Subcutaneous abdominal adipose tissue (tissue), 5 donors: ENCODE measurements around the gene TTLL11.

ENCODE experiments used
- H3K27ac ChIP-seq: one replicate; pipeline ENCODE4 v1.7.0; 2013; ENCODE audit warnings: low read depth, mild to moderate bottlenecking, inconsistent platforms, low read length, moderate library complexity
- H3K27me3 ChIP-seq, 5 donors: one replicate each; pipeline ENCODE4 v1.7.0; 2013; ENCODE audit warnings: low read length in 5 of 5, inconsistent platforms in 1 of 5; ENCODE audit not compliant: control insufficient read depth in 5 of 5, insufficient read depth in 4 of 5
- H3K36me3 ChIP-seq, 5 donors: one replicate each; pipeline ENCODE4 v1.7.0; 2013; ENCODE audit warnings: low read length in 5 of 5; ENCODE audit not compliant: control insufficient read depth in 5 of 5, insufficient read depth in 5 of 5
- H3K4me1 ChIP-seq, 5 donors: one replicate each; pipeline ENCODE4 v1.7.0; 2013; ENCODE audit warnings: low read length in 5 of 5, mild to moderate bottlenecking in 3 of 5, moderate library complexity in 1 of 5; ENCODE audit not compliant: control insufficient read depth in 5 of 5, insufficient read depth in 5 of 5
- H3K4me3 ChIP-seq, 5 donors: one replicate each; pipeline ENCODE4 v1.7.0; 2013; ENCODE audit warnings: low read length in 5 of 5, low read depth in 1 of 5
- H3K9ac ChIP-seq, 5 donors: one replicate each; pipeline ENCODE4 v1.7.0; 2013; ENCODE audit warnings: low read length in 5 of 5, mild to moderate bottlenecking in 4 of 5, moderate library complexity in 3 of 5
- H3K9me3 ChIP-seq, 5 donors: one replicate each; pipeline ENCODE4 v1.7.0; 2013; ENCODE audit warnings: low read length in 5 of 5; ENCODE audit not compliant: control insufficient read depth in 5 of 5
- donor health status: healthy.
- donor health status: healthy.
- donor health status: healthy.
- donor health status: healthy.
- donor health status: healthy.

Gene TTLL11

GRCh38 chr9:122109035-122109813 lies 16.1 kb upstream of the TTLL11 start:
- Histone ChIP-seq H3K27ac (no peak overlapping the region), H3K9ac (no peak overlapping the region), H3K27me3 (peaks cover 0 to 4% (median 0%) of the 10 kb centered on the region in 5 donors), H3K9me3 (no peaks in the 10 kb centered on the region), H3K4me1 (no peaks in the 10 kb centered on the region), H3K36me3 (no peaks in the 10 kb centered on the region), H3K4me3 (no peak overlapping the region)

GRCh38 chr9:122107291-122107805 lies 14.2 kb upstream of the TTLL11 start:
- Histone ChIP-seq H3K27me3 (peaks cover 0 to 3% (median 0%) of the 10 kb centered on the region in 5 donors), H3K9me3 (peaks cover 0 to 4% (median 0%) of the 10 kb centered on the region in 5 donors), H3K4me3 (no peak overlapping the region), H3K36me3 (no peaks in the 10 kb centered on the region), H3K4me1 (no peaks in the 10 kb centered on the region), H3K27ac (no peak overlapping the region), H3K9ac (no peak overlapping the region)

GRCh38 chr9:122106576-122106975 lies 13.5 kb upstream of the TTLL11 start:
- Histone ChIP-seq H3K4me3 (no peak overlapping the region), H3K27ac (no peak overlapping the region), H3K36me3 (no peaks in the 10 kb centered on the region), H3K27me3 (no peaks in the 10 kb centered on the region), H3K9me3 (peaks cover 0 to 4% (median 0%) of the 10 kb centered on the region in 5 donors), H3K9ac (no peak overlapping the region), H3K4me1 (no peaks in the 10 kb centered on the region)

GRCh38 chr9:122103985-122104384 lies 10.9 kb upstream of the TTLL11 start:
- no peak overlapping the region for H3K9ac ChIP-seq
- peaks cover 0 to 4% (median 0%) of the 10 kb centered on the region in 5 donors for H3K4me1 ChIP-seq
- peaks cover 0 to 4% (median 0%) of the 10 kb centered on the region in 5 donors for H3K9me3 ChIP-seq
- H3K27ac ChIP-seq, result no peak overlapping the region
- H3K4me3 ChIP-seq, result no peak overlapping the region
- H3K36me3 ChIP-seq, result no peaks in the 10 kb centered on the region
- peaks cover 0 to 5% (median 0%) of the 10 kb centered on the region in 5 donors for H3K27me3 ChIP-seq

GRCh38 chr9:122102156-122102555 lies 9.0 kb upstream of the TTLL11 start:
- no peak overlapping the region for H3K27ac ChIP-seq
- peaks cover 0 to 4% (median 0%) of the 10 kb centered on the region in 5 donors for H3K9me3 ChIP-seq
- H3K9ac ChIP-seq, result no peak overlapping the region
- peaks cover 0 to 4% (median 0%) of the 10 kb centered on the region in 5 donors for H3K4me1 ChIP-seq
- H3K36me3 ChIP-seq, result no peaks in the 10 kb centered on the region
- peaks cover 0 to 5% (median 0%) of the 10 kb centered on the region in 5 donors for H3K27me3 ChIP-seq
- H3K4me3 ChIP-seq, result no peak overlapping the region

- no peaks in the 10 kb centered on the region for H3K36me3 ChIP-seq
- H3K9ac ChIP-seq, result no peak overlapping the region
- no peak overlapping the region for H3K4me3 ChIP-seq
- peaks cover 0 to 5% (median 0%) of the 10 kb centered on the region in 5 donors for H3K27me3 ChIP-seq
- H3K4me1 ChIP-seq, result peaks cover 0 to 4% (median 0%) of the 10 kb centered on the region in 5 donors
- peaks cover 0 to 4% (median 0%) of the 10 kb centered on the region in 5 donors for H3K9me3 ChIP-seq
- no peak overlapping the region for H3K27ac ChIP-seq
Measured at GRCh38 chr9:122100756-122101155, 7.6 kb upstream of the TTLL11 start.

GRCh38 chr9:122099271-122099869 lies 6.3 kb upstream of the TTLL11 start:
- no peak overlapping the region for H3K27ac ChIP-seq
- peaks cover 0 to 4% (median 0%) of the 10 kb centered on the region in 5 donors for H3K9me3 ChIP-seq
- no peak overlapping the region for H3K9ac ChIP-seq
- H3K4me1 ChIP-seq, result peaks cover 0 to 10% (median 4%) of the 10 kb centered on the region in 5 donors
- H3K27me3 ChIP-seq, result peaks cover 0 to 5% (median 0%) of the 10 kb centered on the region in 5 donors
- no peaks in the 10 kb centered on the region for H3K36me3 ChIP-seq
- H3K4me3 ChIP-seq, result peak overlapping the region in 4 of 5 donors; percentile 35 to 41 (median 36)

GRCh38 chr9:122097679-122098315 lies 4.7 kb upstream of the TTLL11 start:
- no peak overlapping the region for H3K9ac ChIP-seq
- H3K9me3 ChIP-seq, result no peaks in the 10 kb centered on the region
- no peak overlapping the region for H3K4me3 ChIP-seq
- H3K27me3 ChIP-seq, result peaks cover 0 to 5% (median 0%) of the 10 kb centered on the region in 5 donors
- no peak overlapping the region for H3K27ac ChIP-seq
- peaks cover 0 to 18% (median 10%) of the 10 kb centered on the region in 5 donors for H3K4me1 ChIP-seq
- no peaks in the 10 kb centered on the region for H3K36me3 ChIP-seq

GRCh38 chr9:122096620-122097415 lies 3.7 kb upstream of the TTLL11 start:
- Histone ChIP-seq H3K4me1 (peaks cover 4 to 27% (median 19%) of the 10 kb centered on the region in 5 donors), H3K27ac (no peak overlapping the region), H3K9me3 (no peaks in the 10 kb centered on the region)

More at GRCh38 chr9:122096620-122097415, 3.7 kb upstream of the TTLL11 start:
- Histone ChIP-seq H3K9ac (no peak overlapping the region), H3K27me3 (peaks cover 0 to 5% (median 0%) of the 10 kb centered on the region in 5 donors), H3K4me3 (no peak overlapping the region), H3K36me3 (no peaks in the 10 kb centered on the region)
